ENCODE results near the gene NEK7.
"Not testable (repeated sequence)": the region's sequence is repeated elsewhere in the genome, so short reads cannot be mapped to it uniquely, and the experiment has no call there.

The NEK7 gene

GRCh38 chr1:198214924-198215323, 58.1 kb downstream of the NEK7 start:
- no peak overlapping the region for H4K91ac ChIP-seq (ENCODE audit: low read length)
- H2AFZ ChIP-seq (ENCODE audit: low read depth, low read length) = no peak overlapping the region
- H4K8ac ChIP-seq (ENCODE audit: low read length) = no peak overlapping the region
- no peak overlapping the region for H3K9ac ChIP-seq (ENCODE audit: low read length)
- H3K27ac ChIP-seq (ENCODE audit: low read length, poor library complexity, severe bottlenecking) = no peak overlapping the region
- no peak overlapping the region for H3K4me2 ChIP-seq (ENCODE audit: low read length, poor library complexity, severe bottlenecking)
- no peak overlapping the region for H3K14ac ChIP-seq (ENCODE audit: low read length in 2 of 2)
- peaks cover 10 to 16% of the 10 kb centered on the region in 2 experiments for H3K36me3 ChIP-seq (ENCODE audit: control insufficient read depth in 1 of 2, insufficient read depth in 2 of 2, low read depth in 1 of 2, low read length in 2 of 2)
- H3K23ac ChIP-seq (ENCODE audit: low read length in 2 of 2) = no peak overlapping the region
- H3K4ac ChIP-seq (ENCODE audit: low read depth in 1 of 2, low read length in 2 of 2) = no peak overlapping the region
- H2BK15ac ChIP-seq (ENCODE audit: low read depth, poor library complexity, severe bottlenecking) = no peak overlapping the region
- peaks cover 22% of the 10 kb centered on the region for H3K9me3 ChIP-seq (ENCODE audit: control insufficient read depth, low read length)
- H3K18ac ChIP-seq (ENCODE audit: low read depth in 1 of 2, low read length in 2 of 2) = no peak overlapping the region
- H2BK5ac ChIP-seq (ENCODE audit: low read depth, low read length, poor library complexity, severe bottlenecking) = no peak overlapping the region
- no peak for DNase-seq
- peaks cover 4% of the 10 kb centered on the region for H3K4me1 ChIP-seq (ENCODE audit: control insufficient read depth, insufficient read depth, low read depth, low read length)
- no peaks in the 10 kb centered on the region for H3K27me3 ChIP-seq (ENCODE audit: control insufficient read depth in 1 of 2, insufficient read depth in 1 of 2, low read length in 2 of 2)
- H2AK5ac ChIP-seq (ENCODE audit: low read length, severe bottlenecking) = no peak overlapping the region
- H2BK12ac ChIP-seq (ENCODE audit: low read length in 2 of 2) = no peak overlapping the region
- H2BK120ac ChIP-seq (ENCODE audit: low read depth, low read length) = no peak overlapping the region
- no CpG with 5 or more reads among the region's 1 CpG for whole genome bisulfite sequencing
- H3K79me1 ChIP-seq (replicated peaks; ENCODE audit: low read length, poor library complexity, severe bottlenecking) = peaks cover 20% of the 10 kb centered on the region
- no peak overlapping the region for H3K4me3 ChIP-seq (ENCODE audit: insufficient read depth in 1 of 2, low read depth in 1 of 2, low read length in 2 of 2)

GRCh38 chr1:198220428-198220827, 63.6 kb downstream of the NEK7 start:
- Histone ChIP-seq H2BK5ac (ENCODE audit: low read depth, low read length, poor library complexity, severe bottlenecking) (no peak overlapping the region), H2BK12ac (ENCODE audit: low read length in 2 of 2) (no peak overlapping the region), H3K4me1 (ENCODE audit: control insufficient read depth, insufficient read depth, low read depth, low read length) (no peaks in the 10 kb centered on the region), H3K79me1 (replicated peaks; ENCODE audit: low read length, poor library complexity, severe bottlenecking) (peaks cover 9% of the 10 kb centered on the region), H3K23ac (ENCODE audit: low read length in 2 of 2) (no peak overlapping the region), H2BK15ac (ENCODE audit: low read depth, poor library complexity, severe bottlenecking) (no peak overlapping the region), H3K27me3 (ENCODE audit: control insufficient read depth in 1 of 2, insufficient read depth in 1 of 2, low read length in 2 of 2) (no peaks in the 10 kb centered on the region), H3K4me2 (ENCODE audit: low read length, poor library complexity, severe bottlenecking) (no peak overlapping the region), H2BK120ac (ENCODE audit: low read depth, low read length) (no peak overlapping the region), H3K18ac (ENCODE audit: low read depth in 1 of 2, low read length in 2 of 2) (no peak overlapping the region), H4K91ac (ENCODE audit: low read length) (no peak overlapping the region), H3K9ac (ENCODE audit: low read length) (no peak overlapping the region), H3K36me3 (ENCODE audit: control insufficient read depth in 1 of 2, insufficient read depth in 2 of 2, low read depth in 1 of 2, low read length in 2 of 2) (no peaks in the 10 kb centered on the region), H3K4me3 (ENCODE audit: insufficient read depth in 1 of 2, low read depth in 1 of 2, low read length in 2 of 2) (no peak overlapping the region), H4K8ac (ENCODE audit: low read length) (no peak overlapping the region), H2AFZ (ENCODE audit: low read depth, low read length) (no peak overlapping the region), H3K27ac (ENCODE audit: low read length, poor library complexity, severe bottlenecking) (no peak overlapping the region), H2AK5ac (ENCODE audit: low read length, severe bottlenecking) (no peak overlapping the region), H3K9me3 (ENCODE audit: control insufficient read depth, low read length) (peaks cover 5% of the 10 kb centered on the region), H3K14ac (ENCODE audit: low read length in 2 of 2) (no peak overlapping the region), H3K4ac (ENCODE audit: low read depth in 1 of 2, low read length in 2 of 2) (no peak overlapping the region)
- 71% methylated on average over 1 of the region's 1 CpG for WGBS
- no peak for DNase-seq

GRCh38 chr1:198227010-198227409, 70.2 kb downstream of the NEK7 start:
- H2BK12ac ChIP-seq (ENCODE audit: low read length in 2 of 2); H3K23ac ChIP-seq (ENCODE audit: low read length in 2 of 2); H2BK5ac ChIP-seq (ENCODE audit: low read depth, low read length, poor library complexity, severe bottlenecking); H2BK15ac ChIP-seq (ENCODE audit: low read depth, poor library complexity, severe bottlenecking); H2AK5ac ChIP-seq (ENCODE audit: low read length, severe bottlenecking); H2BK120ac ChIP-seq (ENCODE audit: low read depth, low read length); H3K4me2 ChIP-seq (ENCODE audit: low read length, poor library complexity, severe bottlenecking); H3K36me3 ChIP-seq (ENCODE audit: control insufficient read depth in 1 of 2, insufficient read depth in 2 of 2, low read depth in 1 of 2, low read length in 2 of 2); H3K9me3 ChIP-seq (ENCODE audit: control insufficient read depth, low read length); H3K9ac ChIP-seq (ENCODE audit: low read length); H4K91ac ChIP-seq (ENCODE audit: low read length); DNase-seq; H3K4me3 ChIP-seq (ENCODE audit: insufficient read depth in 1 of 2, low read depth in 1 of 2, low read length in 2 of 2); H3K4me1 ChIP-seq (ENCODE audit: control insufficient read depth, insufficient read depth, low read depth, low read length); H4K8ac ChIP-seq (ENCODE audit: low read length); H3K4ac ChIP-seq (ENCODE audit: low read depth in 1 of 2, low read length in 2 of 2); H3K27ac ChIP-seq (ENCODE audit: low read length, poor library complexity, severe bottlenecking); H3K27me3 ChIP-seq (ENCODE audit: control insufficient read depth in 1 of 2, insufficient read depth in 1 of 2, low read length in 2 of 2); H3K14ac ChIP-seq (ENCODE audit: low read length in 2 of 2); H2AFZ ChIP-seq (ENCODE audit: low read depth, low read length); H3K18ac ChIP-seq (ENCODE audit: low read depth in 1 of 2, low read length in 2 of 2): not testable (repeated sequence)
- peaks cover 15% of the 10 kb centered on the region for H3K79me1 ChIP-seq (replicated peaks; ENCODE audit: low read length, poor library complexity, severe bottlenecking)
- whole genome bisulfite sequencing = no CpG with 5 or more reads among the region's 5 CpGs

GRCh38 chr1:198227454-198227853, 70.7 kb downstream of the NEK7 start:
- H4K8ac ChIP-seq (ENCODE audit: low read length); H3K4ac ChIP-seq (ENCODE audit: low read depth in 1 of 2, low read length in 2 of 2); H3K36me3 ChIP-seq (ENCODE audit: control insufficient read depth in 1 of 2, insufficient read depth in 2 of 2, low read depth in 1 of 2, low read length in 2 of 2); H3K4me3 ChIP-seq (ENCODE audit: insufficient read depth in 1 of 2, low read depth in 1 of 2, low read length in 2 of 2); H3K23ac ChIP-seq (ENCODE audit: low read length in 2 of 2); DNase-seq; H3K27ac ChIP-seq (ENCODE audit: low read length, poor library complexity, severe bottlenecking); H3K18ac ChIP-seq (ENCODE audit: low read depth in 1 of 2, low read length in 2 of 2); H4K91ac ChIP-seq (ENCODE audit: low read length); H2BK120ac ChIP-seq (ENCODE audit: low read depth, low read length); H2BK15ac ChIP-seq (ENCODE audit: low read depth, poor library complexity, severe bottlenecking); H2BK5ac ChIP-seq (ENCODE audit: low read depth, low read length, poor library complexity, severe bottlenecking); H3K27me3 ChIP-seq (ENCODE audit: control insufficient read depth in 1 of 2, insufficient read depth in 1 of 2, low read length in 2 of 2); H2AFZ ChIP-seq (ENCODE audit: low read depth, low read length); H3K4me2 ChIP-seq (ENCODE audit: low read length, poor library complexity, severe bottlenecking); H3K9ac ChIP-seq (ENCODE audit: low read length); H3K14ac ChIP-seq (ENCODE audit: low read length in 2 of 2); H3K9me3 ChIP-seq (ENCODE audit: control insufficient read depth, low read length); H2BK12ac ChIP-seq (ENCODE audit: low read length in 2 of 2); H2AK5ac ChIP-seq (ENCODE audit: low read length, severe bottlenecking); H3K4me1 ChIP-seq (ENCODE audit: control insufficient read depth, insufficient read depth, low read depth, low read length): not testable (repeated sequence)
- WGBS = 92% methylated on average over 2 of the region's 2 CpGs
- H3K79me1 ChIP-seq (replicated peaks; ENCODE audit: low read length, poor library complexity, severe bottlenecking) = peaks cover 13% of the 10 kb centered on the region
